SK-N-SH treated with all-trans-retinoic acid at 6 μM for 48 hours (cell line): ENCODE data around the gene HIPK1.

ENCODE experiments used
- ATAC-seq: fragments of 200-7000 bp; cut with Tn5 transposase; 3 replicates; pipeline ENCODE4 v1.9.1; 2020; ENCODE audit warnings: mild to moderate bottlenecking, moderate library complexity
- ARNTL ChIP-seq: fragments of 450-650 bp; formaldehyde crosslinking; IDR thresholded peaks from 2 replicates; pipeline ENCODE4 v1.5.0; 2020; ENCODE audit warnings: low read depth, mild to moderate bottlenecking, moderate library complexity, borderline replicate concordance
- BACH2 ChIP-seq: fragments of 250-450 bp; sonication (Bioruptor Pico); IDR thresholded peaks from 2 replicates; pipeline ENCODE4 v1.9.0; 2021; ENCODE audit warnings: mild to moderate bottlenecking, borderline replicate concordance
- CREB5 ChIP-seq: fragments of 250-450 bp; sonication (Bioruptor Pico); IDR thresholded peaks from 2 replicates; pipeline ENCODE4 v1.5.1; 2020; ENCODE audit warnings: low read depth, mild to moderate bottlenecking, moderate library complexity
- CSDC2 ChIP-seq: fragments of 250-450 bp; sonication (Bioruptor Pico); IDR thresholded peaks from 2 replicates; pipeline ENCODE4 v1.5.0; 2020; ENCODE audit warnings: mild to moderate bottlenecking, moderate library complexity
- CSRNP3 ChIP-seq: fragments of 250-450 bp; sonication (Bioruptor Pico); IDR thresholded peaks from 2 replicates; pipeline ENCODE4 v1.5.1; 2021; ENCODE audit warnings: mild to moderate bottlenecking, moderate library complexity
- ESRRG ChIP-seq: fragments of 250-450 bp; sonication (Bioruptor Pico); IDR thresholded peaks from 2 replicates; pipeline ENCODE4 v1.6.1; 2021; ENCODE audit warnings: mild to moderate bottlenecking
- GLIS3 ChIP-seq: fragments of 250-450 bp; sonication (Bioruptor Pico); IDR thresholded peaks from 2 replicates; pipeline ENCODE4 v1.5.0; 2020; ENCODE audit warnings: mild to moderate bottlenecking, moderate library complexity
- ISL1 ChIP-seq: fragments of 250-450 bp; sonication (Bioruptor Pico); IDR thresholded peaks from 2 replicates; pipeline ENCODE4 v2.1.2; 2022; ENCODE audit warnings: mild to moderate bottlenecking, moderate library complexity
- OSR1 ChIP-seq: fragments of 250-450 bp; sonication (Bioruptor Pico); IDR thresholded peaks from 2 replicates; pipeline ENCODE4 v1.8.0; 2022; ENCODE audit warnings: moderate library complexity, mild to moderate bottlenecking, inconsistent platforms
- POU6F1 ChIP-seq: fragments of 250-450 bp; sonication (Bioruptor Pico); IDR thresholded peaks from 2 replicates; pipeline ENCODE4 v1.8.0; 2021; ENCODE audit warnings: low read depth, mild to moderate bottlenecking, moderate library complexity, borderline replicate concordance
- PPARA ChIP-seq: fragments of 250-450 bp; sonication (Bioruptor Pico); IDR thresholded peaks from 2 replicates; pipeline ENCODE4 v1.5.0; 2020; ENCODE audit warnings: mild to moderate bottlenecking, borderline replicate concordance
- RARB ChIP-seq: fragments of 250-450 bp; sonication (Bioruptor Pico); IDR thresholded peaks from 2 replicates; pipeline ENCODE4 v1.8.0; 2021; ENCODE audit warnings: mild to moderate bottlenecking, moderate library complexity
- SNAI2 ChIP-seq: fragments of 250-450 bp; sonication (Bioruptor Pico); IDR thresholded peaks from 2 replicates; pipeline ENCODE4 v1.5.0; 2020; ENCODE audit warnings: mild to moderate bottlenecking, moderate library complexity
- TCF4 ChIP-seq: fragments of 250-450 bp; sonication (Bioruptor Pico); IDR thresholded peaks from 2 replicates; pipeline ENCODE4 v1.8.0; 2021; ENCODE audit warnings: mild to moderate bottlenecking, moderate library complexity, borderline replicate concordance
- TOX ChIP-seq: fragments of 250-450 bp; sonication (Bioruptor Pico); IDR thresholded peaks from 2 replicates; pipeline ENCODE4 v1.8.0; 2021; ENCODE audit warnings: mild to moderate bottlenecking, moderate library complexity, borderline replicate concordance
- TSHZ2 ChIP-seq: fragments of 250-450 bp; sonication (Bioruptor Pico); IDR thresholded peaks from 2 replicates; pipeline ENCODE4 v1.5.0; 2020; ENCODE audit warnings: mild to moderate bottlenecking, moderate library complexity
- ZC3H10 ChIP-seq: fragments of 250-450 bp; sonication (Bioruptor Pico); IDR thresholded peaks from 2 replicates; pipeline ENCODE4 v1.5.1; 2021; ENCODE audit warnings: mild to moderate bottlenecking, moderate library complexity
- ZFP3 ChIP-seq: fragments of 250-450 bp; sonication (Bioruptor Pico); IDR thresholded peaks from 2 replicates; pipeline ENCODE4 v1.5.0; 2020; ENCODE audit warnings: mild to moderate bottlenecking, moderate library complexity
- ZFP30 ChIP-seq: fragments of 450-650 bp; formaldehyde crosslinking; IDR thresholded peaks from 2 replicates; pipeline ENCODE4 v1.5.0; 2022; ENCODE audit warnings: mild to moderate bottlenecking, moderate library complexity
- ZNF565 ChIP-seq: fragments of 450-650 bp; formaldehyde crosslinking; conservative IDR thresholded peaks from 2 replicates; pipeline ENCODE4 v1.5.0; 2020; ENCODE audit warnings: low read depth, mild to moderate bottlenecking, moderate library complexity
- ZNF70 ChIP-seq: fragments of 450-650 bp; formaldehyde crosslinking; IDR thresholded peaks from 2 replicates; pipeline ENCODE4 v1.5.0; 2020; ENCODE audit warnings: mild to moderate bottlenecking, moderate library complexity
- ZNF8 ChIP-seq: fragments of 450-650 bp; formaldehyde crosslinking; IDR thresholded peaks from 2 replicates; pipeline ENCODE4 v1.5.0; 2020; ENCODE audit warnings: mild to moderate bottlenecking, moderate library complexity

Gene HIPK1

GRCh38 chr1:113975211-113975895 is 46.2 kb downstream of the HIPK1 start:
- ATAC-seq = no peak
- no peak for TF ChIP-seq ZNF70 (CRISPR knock-in tag)
- TF ChIP-seq ZFP3 (CRISPR knock-in tag) = no peak
- TF ChIP-seq OSR1 (CRISPR knock-in tag) = no peak
- TF ChIP-seq RARB (CRISPR knock-in tag) = no peak
- TF ChIP-seq ZFP30 (CRISPR knock-in tag) = no peak
- no peak for TF ChIP-seq GLIS3 (CRISPR knock-in tag)
- no peak for TF ChIP-seq ZNF565
- no peak for TF ChIP-seq TCF4 (CRISPR knock-in tag)
- TF ChIP-seq CREB5 (CRISPR knock-in tag) = no peak

GRCh38 chr1:113976609-113977278 is 47.6 kb downstream of the HIPK1 start:
- peak; percentile 43 for ATAC-seq
- TF ChIP-seq CSDC2 (CRISPR knock-in tag) (no peak), ZFP3 (CRISPR knock-in tag) (no peak), ZNF70 (CRISPR knock-in tag) (no peak), ESRRG (CRISPR knock-in tag) (no peak), ZNF8 (CRISPR knock-in tag) (no peak), ZNF565 (no peak), POU6F1 (CRISPR knock-in tag) (no peak), PPARA (CRISPR knock-in tag) (no peak), BACH2 (CRISPR knock-in tag) (no peak), ZC3H10 (CRISPR knock-in tag) (no peak), CREB5 (CRISPR knock-in tag) (no peak), GLIS3 (CRISPR knock-in tag) (no peak), CSRNP3 (CRISPR knock-in tag) (no peak), SNAI2 (CRISPR knock-in tag) (no peak), ARNTL (CRISPR knock-in tag) (no peak), RARB (CRISPR knock-in tag) (no peak), ISL1 (CRISPR knock-in tag) (no peak), TSHZ2 (CRISPR knock-in tag) (no peak), TOX (CRISPR knock-in tag) (no peak), ZFP30 (CRISPR knock-in tag) (no peak)
